ENCODE measurements around the gene TLE2. TPM values are rescaled to one million over a fixed set of nuclear protein-coding genes. Genes with fewer than 3 reads are reported as not detected.

The TLE2 gene
- total RNA-seq, 1 experiment from 2014 or later = 35.6 TPM

DNA sequence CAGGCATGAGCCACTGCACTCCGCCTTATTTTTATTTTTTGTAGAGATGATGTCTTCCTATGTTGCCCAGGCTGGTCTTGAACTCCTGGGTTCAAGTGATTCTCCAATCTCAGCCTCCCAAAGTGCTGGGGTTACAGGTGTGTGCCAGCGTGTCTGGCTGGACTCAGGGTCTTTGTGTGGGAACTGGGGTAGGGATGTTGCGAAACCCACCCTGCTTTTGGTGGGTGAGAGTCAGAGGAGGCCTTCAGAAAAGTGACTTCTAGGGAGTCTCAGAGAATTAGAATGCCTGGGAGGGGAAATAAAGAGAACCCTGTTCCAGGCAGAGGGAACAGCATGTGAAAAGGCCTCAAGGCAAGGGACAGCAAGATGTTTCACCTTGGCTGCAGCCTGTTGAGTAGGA lies 20.0 kb upstream of the TLE2 start (continued):
- TF ChIP-seq, protein P1, sequence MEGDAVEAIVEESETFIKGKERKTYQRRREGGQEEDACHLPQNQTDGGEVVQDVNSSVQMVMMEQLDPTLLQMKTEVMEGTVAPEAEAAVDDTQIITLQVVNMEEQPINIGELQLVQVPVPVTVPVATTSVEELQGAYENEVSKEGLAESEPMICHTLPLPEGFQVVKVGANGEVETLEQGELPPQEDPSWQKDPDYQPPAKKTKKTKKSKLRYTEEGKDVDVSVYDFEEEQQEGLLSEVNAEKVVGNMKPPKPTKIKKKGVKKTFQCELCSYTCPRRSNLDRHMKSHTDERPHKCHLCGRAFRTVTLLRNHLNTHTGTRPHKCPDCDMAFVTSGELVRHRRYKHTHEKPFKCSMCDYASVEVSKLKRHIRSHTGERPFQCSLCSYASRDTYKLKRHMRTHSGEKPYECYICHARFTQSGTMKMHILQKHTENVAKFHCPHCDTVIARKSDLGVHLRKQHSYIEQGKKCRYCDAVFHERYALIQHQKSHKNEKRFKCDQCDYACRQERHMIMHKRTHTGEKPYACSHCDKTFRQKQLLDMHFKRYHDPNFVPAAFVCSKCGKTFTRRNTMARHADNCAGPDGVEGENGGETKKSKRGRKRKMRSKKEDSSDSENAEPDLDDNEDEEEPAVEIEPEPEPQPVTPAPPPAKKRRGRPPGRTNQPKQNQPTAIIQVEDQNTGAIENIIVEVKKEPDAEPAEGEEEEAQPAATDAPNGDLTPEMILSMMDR (IDR thresholded peaks at IDR 0.05 in 2 of 3, conservative IDR thresholded peaks at IDR 0.05 in 1 of 3; ENCODE audit: borderline replicate concordance in 1 of 3, insufficient read depth in 1 of 3, low read depth in 2 of 3, low read length in 2 of 3) = no peak
- TF ChIP-seq TCF7L2 (IDR thresholded peaks at IDR 0.05; ENCODE audit: borderline replicate concordance, extremely low read depth, insufficient read depth, insufficient read length) (no peak), SIN3A (IDR thresholded peaks at IDR 0.05; ENCODE audit: low read depth) (no peak), RAD21 (IDR thresholded peaks at IDR 0.05; ENCODE audit: low read depth) (no peak), POLR2AphosphoS5 (IDR thresholded peaks at IDR 0.05; ENCODE audit: low read depth, low read length) (no peak)
- TF ChIP-seq, protein P2, sequence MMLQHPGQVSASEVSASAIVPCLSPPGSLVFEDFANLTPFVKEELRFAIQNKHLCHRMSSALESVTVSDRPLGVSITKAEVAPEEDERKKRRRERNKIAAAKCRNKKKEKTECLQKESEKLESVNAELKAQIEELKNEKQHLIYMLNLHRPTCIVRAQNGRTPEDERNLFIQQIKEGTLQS (IDR thresholded peaks at IDR 0.05) = no peak

DNA sequence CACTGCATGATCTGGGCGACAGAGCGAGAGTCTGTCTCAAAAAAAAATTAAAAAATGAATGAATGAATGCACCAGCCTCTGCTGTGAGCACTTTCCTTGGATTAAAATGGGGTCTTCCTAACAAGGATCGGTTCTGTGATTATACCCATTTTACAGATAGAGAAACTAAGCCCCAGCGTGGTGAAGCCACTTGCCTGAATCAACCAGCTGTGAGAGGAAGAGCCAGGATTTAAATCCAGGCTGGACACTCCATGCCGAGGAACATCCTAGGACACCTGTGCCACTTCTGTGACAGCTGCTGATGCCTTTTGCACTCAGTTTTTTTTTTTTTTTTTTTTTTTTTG lies 19.1 kb upstream of the TLE2 start:
- no TSS peak for BruUV-seq (replicated peaks)
- no peaks in the 10 kb centered on the region for H3K36me3 ChIP-seq (ENCODE audit: control insufficient read depth in 1 of 2, insufficient read depth in 2 of 2, low read length in 2 of 2)
- RAD21 ChIA-PET (ENCODE audit: low non-redundant PET in 1 of 2, low total read pairs in 2 of 2, uncharacterized antibody in 2 of 2, unreplicated experiment in 2 of 2) = no interaction called here
- CTCF ChIA-PET = no interaction called here
- H3K4me2 ChIP-seq (ENCODE audit: low read length) = peak overlapping the region; percentile 78
- H3K27me3 ChIP-seq (ENCODE audit: insufficient read depth, low read length) = no peaks in the 10 kb centered on the region
- peak overlapping the region; percentile 35 for H3K27ac ChIP-seq (ENCODE audit: low read depth, low read length)
- POLR2A ChIA-PET = no interaction called here
- TF ChIP-seq ZNF274 (IDR thresholded peaks at IDR 0.05; ENCODE audit: low read depth, low read length) (no peak), TCF7L2 (IDR thresholded peaks at IDR 0.05; ENCODE audit: borderline replicate concordance, extremely low read depth, insufficient read depth, insufficient read length) (no peak), ELF1 (IDR thresholded peaks at IDR 0.05; ENCODE audit: borderline replicate concordance, low read depth) (no peak), CBX3 (IDR thresholded peaks at IDR 0.05; ENCODE audit: low read depth) (no peak), EGR1 (IDR thresholded peaks at IDR 0.05; ENCODE audit: low read depth) (no peak), YY1 (IDR thresholded peaks at IDR 0.05; ENCODE audit: extremely low read depth, insufficient replicate concordance, low read depth, low read length) (no peak), EZH2phosphoT487 (IDR thresholded peaks at IDR 0.05; ENCODE audit: borderline replicate concordance) (no peak), CEBPB (IDR thresholded peaks at IDR 0.05; ENCODE audit: low read depth) (no peak), SIN3A (IDR thresholded peaks at IDR 0.05; ENCODE audit: low read depth) (no peak), ZFX (IDR thresholded peaks at IDR 0.05) (no peak), FOSL1 (IDR thresholded peaks at IDR 0.05; ENCODE audit: low read depth) (no peak), SP1 (IDR thresholded peaks at IDR 0.05; ENCODE audit: low read depth) (no peak)
- TF ChIP-seq, protein P3, sequence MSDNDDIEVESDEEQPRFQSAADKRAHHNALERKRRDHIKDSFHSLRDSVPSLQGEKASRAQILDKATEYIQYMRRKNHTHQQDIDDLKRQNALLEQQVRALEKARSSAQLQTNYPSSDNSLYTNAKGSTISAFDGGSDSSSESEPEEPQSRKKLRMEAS (IDR thresholded peaks at IDR 0.05) = no peak
- no peaks in the 10 kb centered on the region for H3K9me2 ChIP-seq (ENCODE audit: insufficient read depth)
- H3K4me1 ChIP-seq (ENCODE audit: control insufficient read depth in 1 of 2, insufficient read depth in 2 of 2, low read length in 2 of 2) = peaks cover 9 to 25% of the 10 kb centered on the region in 2 experiments
- H3K79me2 ChIP-seq (ENCODE audit: insufficient read depth, low read length) = no peaks in the 10 kb centered on the region
- ATAC-seq = no peak
- no peaks in the 10 kb centered on the region for H4K20me1 ChIP-seq (ENCODE audit: insufficient read depth)
- no peak for DNase-seq (ENCODE audit: low read depth, low spot score)
- peak overlapping the region; percentile 24; the same call in 1 of the 2 replicates for H3K9ac ChIP-seq (ENCODE audit: low read length)
- no peaks in the 10 kb centered on the region for H3K9me3 ChIP-seq (ENCODE audit: control insufficient read depth in 1 of 2, insufficient read depth in 1 of 2, low read depth in 1 of 2, low read length in 2 of 2)
- peak overlapping the region; percentile 37 to 52; a peak in 3 of 4 replicates for H3K4me3 ChIP-seq (replicated peaks in 1 of 2; ENCODE audit: low read depth in 1 of 2, low read length in 2 of 2)
- intact Hi-C loops (cut with micrococcal nuclease) = no loop called here
- H2AFZ ChIP-seq (ENCODE audit: low read depth, low read length, poor library complexity, severe bottlenecking) = peak overlapping the region; percentile 83

Measured in HCT116 (cell line).